ENCODE data around the gene SLC4A8.

DNA sequence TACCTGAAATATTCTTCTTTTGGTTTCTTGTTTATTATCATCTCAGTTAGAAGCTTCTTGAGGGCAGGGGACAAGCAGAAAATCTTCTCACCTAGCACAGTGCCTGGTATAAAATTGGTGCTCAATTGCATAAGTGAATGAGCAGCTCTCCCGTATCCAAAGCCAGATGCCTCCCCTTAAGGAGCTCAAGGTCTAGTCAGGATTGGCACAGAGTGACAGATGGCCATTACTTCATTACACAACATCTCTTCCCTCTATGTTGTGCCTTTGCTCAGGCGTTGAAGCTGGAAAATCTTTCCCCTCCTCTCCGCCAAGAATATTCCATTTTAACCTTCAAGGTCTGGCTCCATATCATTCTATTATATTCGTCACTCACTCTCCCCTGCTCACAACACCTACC, 3.6 kb downstream of the SLC4A8 start:
- TF ChIP-seq POLR2A (IDR thresholded peaks at IDR 0.05; ENCODE audit: extremely low read depth, insufficient read length) (no peak), MYC (IDR thresholded peaks at IDR 0.05; ENCODE audit: low read depth, low read length) (no peak)
- TF ChIP-seq, protein P1, sequence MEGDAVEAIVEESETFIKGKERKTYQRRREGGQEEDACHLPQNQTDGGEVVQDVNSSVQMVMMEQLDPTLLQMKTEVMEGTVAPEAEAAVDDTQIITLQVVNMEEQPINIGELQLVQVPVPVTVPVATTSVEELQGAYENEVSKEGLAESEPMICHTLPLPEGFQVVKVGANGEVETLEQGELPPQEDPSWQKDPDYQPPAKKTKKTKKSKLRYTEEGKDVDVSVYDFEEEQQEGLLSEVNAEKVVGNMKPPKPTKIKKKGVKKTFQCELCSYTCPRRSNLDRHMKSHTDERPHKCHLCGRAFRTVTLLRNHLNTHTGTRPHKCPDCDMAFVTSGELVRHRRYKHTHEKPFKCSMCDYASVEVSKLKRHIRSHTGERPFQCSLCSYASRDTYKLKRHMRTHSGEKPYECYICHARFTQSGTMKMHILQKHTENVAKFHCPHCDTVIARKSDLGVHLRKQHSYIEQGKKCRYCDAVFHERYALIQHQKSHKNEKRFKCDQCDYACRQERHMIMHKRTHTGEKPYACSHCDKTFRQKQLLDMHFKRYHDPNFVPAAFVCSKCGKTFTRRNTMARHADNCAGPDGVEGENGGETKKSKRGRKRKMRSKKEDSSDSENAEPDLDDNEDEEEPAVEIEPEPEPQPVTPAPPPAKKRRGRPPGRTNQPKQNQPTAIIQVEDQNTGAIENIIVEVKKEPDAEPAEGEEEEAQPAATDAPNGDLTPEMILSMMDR (IDR thresholded peaks at IDR 0.05; ENCODE audit: low read depth, low read length) = no peak
- TF ChIP-seq, protein P2, sequence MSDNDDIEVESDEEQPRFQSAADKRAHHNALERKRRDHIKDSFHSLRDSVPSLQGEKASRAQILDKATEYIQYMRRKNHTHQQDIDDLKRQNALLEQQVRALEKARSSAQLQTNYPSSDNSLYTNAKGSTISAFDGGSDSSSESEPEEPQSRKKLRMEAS (IDR thresholded peaks at IDR 0.05; ENCODE audit: low read depth, low read length) = no peak

All from NB4 (cell line).